HUDEP-2 (cell line): ENCODE results near the gene SPATA9.

Experiments used
- DNase-seq, 76 experiments: peaks; one replicate each; lab custom pipeline; 2025; ENCODE audit not compliant: unreplicated experiment in 76 of 76; lab: John Stamatoyannopoulos, UW

SPATA9 gene

DNA sequence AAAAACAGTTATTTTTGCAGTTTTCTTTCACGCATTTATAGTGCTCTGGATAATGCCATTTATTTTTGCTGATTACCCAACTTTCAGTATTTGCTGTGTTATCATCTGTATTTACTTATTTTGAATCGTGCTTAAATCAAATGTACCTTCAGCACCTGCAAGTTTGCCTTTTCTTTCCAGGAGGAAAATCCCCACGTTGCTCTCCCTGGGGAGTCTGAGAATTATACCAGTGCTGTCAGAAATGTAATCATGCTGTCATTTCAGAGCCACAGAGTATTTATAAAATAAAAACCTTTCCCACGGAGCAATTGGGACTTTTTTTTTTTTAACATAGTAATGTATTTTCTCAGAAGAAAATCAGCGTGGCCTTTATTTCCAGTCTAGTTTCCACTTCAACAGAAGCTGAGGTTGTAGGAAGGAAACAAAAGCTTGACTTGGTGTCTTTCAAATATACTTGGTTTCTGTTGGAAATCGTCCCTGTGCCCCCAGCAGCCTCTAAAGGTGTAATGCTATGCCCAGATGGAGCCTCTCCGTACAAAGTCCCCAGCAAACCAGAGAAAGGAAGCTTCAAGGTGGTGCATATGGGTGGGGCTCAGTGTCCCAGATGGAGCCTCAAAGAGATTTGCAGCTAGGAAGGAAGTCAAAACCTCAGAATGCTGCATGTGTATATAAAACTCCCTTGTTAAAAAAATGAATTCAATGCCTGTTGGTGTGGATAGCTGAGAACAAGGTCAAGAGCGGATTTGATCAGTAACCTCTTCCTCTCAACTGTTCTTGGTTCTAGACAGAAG is 60.8 kb downstream of the SPATA9 start:
- DNase-seq = peak in 1 of 76 experiments; percentile 12

- DNase-seq = peak in 69 of 76 experiments; percentile 14 to 86 (median 49)
Measured at GRCh38 chr5:95620870-95621838, 61.6 kb downstream of the SPATA9 start.

- peak in 65 of 76 experiments; percentile 9 to 73 (median 50) for DNase-seq
Measured at GRCh38 chr5:95620030-95620869, 62.5 kb downstream of the SPATA9 start, which contains the start of gene GPR150. GPR150 (plus strand) TSS chr5:95620087; CDS start chr5:95620276, 189 bp downstream.

- peak in 1 of 76 experiments; percentile 10 for DNase-seq
Measured at GRCh38 chr5:95619514-95620029, 63.2 kb downstream of the SPATA9 start.

DNA sequence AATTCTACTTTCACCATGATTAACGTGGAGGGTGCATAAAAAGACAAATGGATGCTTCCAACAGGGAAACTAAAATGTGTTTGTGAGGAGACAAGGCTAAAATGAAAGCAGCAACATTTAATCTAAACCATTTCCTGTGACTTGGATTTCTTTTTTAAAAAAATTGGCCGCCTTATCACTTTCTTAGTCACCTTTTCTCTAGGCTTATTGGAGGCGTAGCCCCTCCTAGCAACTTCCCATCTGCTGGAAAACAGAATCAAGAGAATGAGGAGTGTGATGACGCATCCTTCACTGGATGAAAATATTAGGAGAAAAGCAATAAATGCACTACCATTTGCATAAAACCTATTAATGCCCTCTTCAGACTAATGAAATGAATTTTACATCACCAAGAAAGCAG is 63.7 kb downstream of the SPATA9 start:
- no peak for DNase-seq

DNA sequence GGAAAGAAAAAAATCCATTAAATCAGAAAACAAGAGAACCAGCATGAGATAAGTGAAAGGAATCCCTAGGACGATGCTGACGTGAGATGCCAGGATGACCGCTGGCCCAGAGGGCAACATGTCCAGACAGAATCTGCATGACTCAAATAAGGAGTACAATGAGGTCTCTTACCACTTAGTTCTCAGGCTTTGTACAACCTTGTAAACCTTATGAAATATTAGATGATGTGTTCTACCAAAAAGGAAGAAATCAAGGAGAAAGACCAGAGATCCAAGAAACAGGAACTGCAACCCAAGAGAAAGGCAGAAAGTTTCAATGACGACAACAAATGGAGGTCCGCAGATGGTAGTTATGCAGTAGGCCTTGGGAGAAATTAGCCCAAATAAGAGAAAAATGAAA is 65.7 kb downstream of the SPATA9 start:
- DNase-seq = no peak

GRCh38 chr5:95615164-95615467 is 67.7 kb downstream of the SPATA9 start:
- no peak for DNase-seq

- no peak for DNase-seq
Measured at GRCh38 chr5:95613514-95613913, 69.3 kb downstream of the SPATA9 start.

DNA sequence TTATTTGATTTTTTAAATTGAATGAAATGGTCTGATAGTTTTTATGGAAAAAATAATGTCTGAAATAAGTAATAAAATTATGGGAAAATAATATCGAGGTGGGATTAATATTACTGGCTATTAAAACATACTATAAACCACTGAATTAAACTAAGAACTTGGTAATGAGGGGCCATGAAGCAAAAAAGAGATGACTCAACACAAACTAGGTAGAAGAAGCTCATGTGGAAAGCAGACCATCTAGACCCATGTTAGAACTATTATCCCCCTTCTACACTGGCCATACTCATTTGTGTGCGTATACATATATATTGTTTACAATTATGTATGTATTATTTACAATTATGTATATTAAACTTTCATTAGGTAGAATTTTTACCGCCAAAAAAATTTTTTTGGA is 71.4 kb downstream of the SPATA9 start:
- no peak for DNase-seq

- no peak for DNase-seq
Measured at GRCh38 chr5:95610546-95610945, 72.2 kb downstream of the SPATA9 start.

DNA sequence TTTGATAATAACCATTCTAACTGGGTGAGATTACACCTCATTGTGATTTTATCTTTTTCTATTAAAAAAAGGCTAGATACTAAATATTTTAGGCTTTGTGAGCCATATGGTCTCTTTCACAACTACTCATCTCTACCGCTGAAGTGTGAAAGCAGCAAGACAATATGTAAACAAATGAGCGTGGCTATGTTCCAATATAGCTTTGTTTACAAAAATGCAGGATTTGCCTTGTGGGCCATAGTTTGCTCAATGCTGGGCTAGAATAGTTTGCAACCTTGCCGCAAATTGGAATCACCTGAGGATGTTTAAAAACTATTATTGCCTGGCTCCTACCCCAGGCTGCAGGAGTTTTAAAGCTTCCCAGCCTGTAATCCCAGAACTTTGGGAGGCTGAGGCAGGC is 73.1 kb downstream of the SPATA9 start:
- DNase-seq = no peak
